Psoas muscle (tissue), 8 donors: ENCODE measurements around the gene KLHL29. TPM values are rescaled to one million over a fixed set of nuclear protein-coding genes. Genes with fewer than 3 reads are reported as not detected.

ENCODE experiments used
- ATAC-seq, 4 donors: fragments of 200-7000 bp; cut with Tn5 transposase; one replicate each; pipeline ENCODE4 v1.9.1; 2020; ENCODE audit warnings: moderate library complexity in 3 of 4, mild to moderate bottlenecking in 2 of 4
- DNase-seq, 2 donors: peaks; one replicate each; pipeline ENCODE4 v3.0.0-alpha.2; 2020
- H3K27ac ChIP-seq: fragments of 200-600 bp; one replicate; pipeline ENCODE4 v1.8.0; 2022
- H3K27me3 ChIP-seq, 3 donors: fragments of 200-600 bp in 1 of 3; one replicate each; pipeline versions ENCODE4 v1.6.1 to v1.8.0; 2013 to 2022; ENCODE audit warnings: low read length in 2 of 3, mild to moderate bottlenecking in 2 of 3, moderate library complexity in 1 of 3; ENCODE audit not compliant: insufficient read depth in 3 of 3
- H3K36me3 ChIP-seq, 2 donors: fragments of 200-600 bp in 1 of 2; one replicate each; pipeline versions ENCODE4 v1.6.1 to v1.8.0; 2013 to 2022; ENCODE audit warnings: low read depth in 1 of 2, mild to moderate bottlenecking in 1 of 2, moderate library complexity in 1 of 2; ENCODE audit not compliant: insufficient read depth in 1 of 2
- H3K4me1 ChIP-seq: fragments of 200-600 bp; one replicate; pipeline ENCODE4 v1.8.0; 2022
- H3K4me3 ChIP-seq: fragments of 200-600 bp; one replicate; pipeline ENCODE4 v1.8.0; 2022; ENCODE audit warnings: mild to moderate bottlenecking
- H3K9me3 ChIP-seq: fragments of 200-600 bp; one replicate; pipeline ENCODE4 v1.8.0; 2022
- CTCF ChIP-seq: fragments of 200-600 bp; IDR thresholded peaks from one replicate; pipeline ENCODE4 v1.8.0; 2022; ENCODE audit warnings: antibody characterized with exemption
- WGBS, 3 donors: extraction: QIAGEN DNeasy Blood & Tissue Kit; methylation state at CpG; one replicate each; pipeline versions ENCODE4 v1.1.6 to v1.1.7; 2013; 5-methylcytosine and 5-hydroxymethylcytosine counted together
- intact Hi-C, 2 donors: fragments of 100-400 bp; cut with DNase I; formaldehyde crosslinking; loops; one replicate each; pipeline versions ENCODE4 v1.11.0 to v1.14.2; 2022
- polyA plus RNA-seq, 3 donors: library from polyadenylated mRNA; stranded (reverse); fragments of 200-250 nt; gene quantifications; one replicate each; pipeline ENCODE4 v1.2.3, GENCODE V29; 2013
- total RNA-seq, 4 donors: library from RNA; stranded (reverse); fragmentation: NEBNext Ultra II Directional in 2 of 4; extraction: Animal tissue kit (Norgen Biotek cat#: 25700) in 2 of 4; gene quantifications; one replicate each; pipeline versions ENCODE4 v1.2.1 to v1.2.4, GENCODE V29; 2021 to 2023
- donor health status: healthy with polysubstance abuse.
- donor health status: DM: no; HTN: no; CAD: no; lungs with moderate emphysema.
- donor health status: Bipolar disorder and iron deficiency.
- donor health status: healthy.
- donor health status: DM: yes; HTN: yes; CAD: no.
- donor health status: DM: no; HTN: no; CAD: no.
- donor health status: DM: no; HTN: no; CAD: no.
- donor health status: DM: yes; HTN: yes; CAD: no.

Gene KLHL29
- total and polyA plus RNA-seq, 7 donors: 4.4 to 14.1 (median 6.8) TPM

- DNase-seq (no peak), ATAC-seq (no peak)
- no peak overlapping the region for H3K4me3 ChIP-seq
- H3K27ac ChIP-seq: no peak overlapping the region
- no peaks in the 10 kb centered on the region for H3K9me3 ChIP-seq
- WGBS, 3 donors: 95 to 98% (median 97%) methylated on average over 4 of the region's 4 CpGs
- H3K4me1 ChIP-seq: peaks cover 21% of the 10 kb centered on the region
- no peaks in the 10 kb centered on the region for H3K27me3 ChIP-seq
- intact Hi-C loops: loop anchor here (10.0 kb wide), 2 partner anchors 239 to 339 kb away; no protein-coding TSS in a partner anchor
- peaks cover 5 to 40% of the 10 kb centered on the region in 2 donors for H3K36me3 ChIP-seq
- TF ChIP-seq CTCF: no peak
These were observed 368.5 kb downstream of the KLHL29 start for GRCh38 chr2:23753291-23754010.

- intact Hi-C loops: loop anchor here (10.0 kb wide), 2 partner anchors 240 to 340 kb away; no protein-coding TSS in a partner anchor
- Histone ChIP-seq H3K36me3 (peaks cover 5 to 47% of the 10 kb centered on the region in 2 donors), H3K4me1 (peaks cover 25% of the 10 kb centered on the region), H3K27me3 (no peaks in the 10 kb centered on the region), H3K4me3 (no peak overlapping the region), H3K9me3 (no peaks in the 10 kb centered on the region), H3K27ac (no peak overlapping the region)
- TF ChIP-seq CTCF: no peak
- ATAC-seq (no peak), DNase-seq (no peak)
These were observed 370.0 kb downstream of the KLHL29 start for GRCh38 chr2:23754970-23755369.

GRCh38 chr2:23756593-23757292 lies 371.8 kb downstream of the KLHL29 start:
- Histone ChIP-seq H3K4me1 (peaks cover 25% of the 10 kb centered on the region), H3K4me3 (no peak overlapping the region), H3K27ac (no peak overlapping the region), H3K9me3 (no peaks in the 10 kb centered on the region), H3K27me3 (no peaks in the 10 kb centered on the region), H3K36me3 (peaks cover 1 to 40% of the 10 kb centered on the region in 2 donors)
- no peak for DNase-seq
- WGBS, 3 donors: 25 to 40% (median 32%) methylated on average over 7 of the region's 7 CpGs
- TF ChIP-seq CTCF: no peak
- ATAC-seq: peak in 3 of 4 donors; percentile 38 to 62 (median 55)
- intact Hi-C loops: loop anchor here (10.0 kb wide), 2 partner anchors 242 to 342 kb away; no protein-coding TSS in a partner anchor

- no peak for TF ChIP-seq CTCF
- peaks cover 25% of the 10 kb centered on the region for H3K4me1 ChIP-seq
- 85 to 87% (median 86%) methylated on average over 6 of the region's 6 CpGs for WGBS, 3 donors
- intact Hi-C loops: loop anchor here (10.0 kb wide), 2 partner anchors 243 to 343 kb away; no protein-coding TSS in a partner anchor
- ATAC-seq: peak; percentile 72 to 87 (median 82)
- peaks cover 0 to 37% of the 10 kb centered on the region in 2 donors for H3K36me3 ChIP-seq
- no peaks in the 10 kb centered on the region for H3K9me3 ChIP-seq
- peak overlapping the region; percentile 20 for H3K27ac ChIP-seq
- DNase-seq: no peak
- H3K4me3 ChIP-seq: no peak overlapping the region
- H3K27me3 ChIP-seq: no peaks in the 10 kb centered on the region
These were observed 372.9 kb downstream of the KLHL29 start for GRCh38 chr2:23757686-23758433.
